Keratinocyte (primary cell): ENCODE measurements around the gene APLF. TPM values are rescaled to one million over a fixed set of nuclear protein-coding genes. Genes with fewer than 3 reads are reported as not detected.

Experiments used
- DNase-seq: peaks from one replicate; pipeline ENCODE4 v3.0.0-alpha.2; 2011; ENCODE audit warnings: low read depth, missing footprints, low spot score
- FAIRE-seq: peaks from 2 replicates; lab custom pipeline; 2011; peaks lifted over from hg19 to GRCh38; lab: Jason Lieb, UNC
- H2AFZ ChIP-seq: 2 replicates; pipeline ENCODE4 v1.6.0; 2012; ENCODE audit warnings: low read length, control low read depth, inconsistent platforms; ENCODE audit not compliant: control insufficient read depth
- H3K27ac ChIP-seq: 2 replicates; pipeline ENCODE4 v1.5.1; 2011; ENCODE audit warnings: low read length; ENCODE audit not compliant: control insufficient read depth, insufficient read depth
- H3K27me3 ChIP-seq: 3 replicates; pipeline ENCODE4 v1.6.0; 2011; ENCODE audit warnings: low read length; ENCODE audit not compliant: control insufficient read depth, insufficient read depth; ENCODE audit errors: extremely low read depth
- H3K36me3 ChIP-seq, 2 experiments: 2 replicates in 1 of 2; 3 replicates in 1 of 2; pipeline ENCODE4 v1.5.1; 2011; ENCODE audit warnings: low read length in 2 of 2, mild to moderate bottlenecking in 1 of 2; ENCODE audit not compliant: control insufficient read depth in 2 of 2, insufficient read depth in 2 of 2; ENCODE audit errors: extremely low read depth in 1 of 2
- H3K4me1 ChIP-seq: 3 replicates; pipeline ENCODE4 v1.5.1; 2011; ENCODE audit warnings: low read length; ENCODE audit not compliant: control insufficient read depth, insufficient read depth; ENCODE audit errors: extremely low read depth
- H3K4me2 ChIP-seq: 3 replicates; pipeline ENCODE4 v1.6.0; 2011; ENCODE audit warnings: low read depth, low read length; ENCODE audit not compliant: control insufficient read depth, insufficient read depth; ENCODE audit errors: extremely low read depth
- H3K4me3 ChIP-seq, 3 experiments: fragments of 200-600 bp in 1 of 3; sonication (generic) in 1 of 3; 2 replicates in 2 of 3; 3 replicates in 1 of 3; pipeline ENCODE4 v1.5.1; 2011 to 2016; ENCODE audit warnings: low read length in 3 of 3, mild to moderate bottlenecking in 3 of 3, control low read depth in 2 of 3, inconsistent platforms in 1 of 3, low read depth in 1 of 3, mixed read lengths in 1 of 3, mixed run types in 1 of 3, moderate library complexity in 1 of 3; ENCODE audit not compliant: control insufficient read depth in 2 of 3, insufficient read depth in 2 of 3; ENCODE audit errors: extremely low read depth in 1 of 3
- H3K79me2 ChIP-seq: 2 replicates; pipeline ENCODE4 v1.6.0; 2012; ENCODE audit warnings: low read length; ENCODE audit not compliant: control insufficient read depth, insufficient read depth
- H3K9ac ChIP-seq: 3 replicates; pipeline ENCODE4 v1.6.0; 2011; ENCODE audit warnings: low read length; ENCODE audit not compliant: control insufficient read depth, insufficient read depth; ENCODE audit errors: extremely low read depth
- H3K9me1 ChIP-seq: 3 replicates; pipeline ENCODE4 v1.6.0; 2011; ENCODE audit warnings: low read length; ENCODE audit not compliant: control insufficient read depth, insufficient read depth; ENCODE audit errors: extremely low read depth
- H3K9me3 ChIP-seq: 2 replicates; pipeline ENCODE4 v1.5.1; 2012; ENCODE audit warnings: low read depth, low read length; ENCODE audit not compliant: control insufficient read depth
- H4K20me1 ChIP-seq: 3 replicates; pipeline ENCODE4 v1.6.0; 2011; ENCODE audit warnings: low read length; ENCODE audit not compliant: control insufficient read depth, insufficient read depth; ENCODE audit errors: extremely low read depth
- EZH2 ChIP-seq: IDR thresholded peaks from one replicate; pipeline ENCODE4 v1.6.1; 2012; ENCODE audit warnings: inconsistent platforms, mild to moderate bottlenecking, low read length, moderate library complexity
- dilution Hi-C: fragments of 300-500 bp; cut with MboI; formaldehyde crosslinking; loops from one replicate; pipeline ENCODE4 v1.7.0; 2020; ENCODE audit warnings: low sequenced_read_pairs; ENCODE audit not compliant: extremely low pct_ligation_motif_present
- polyA plus RNA-seq, 5 experiments: library from polyadenylated mRNA; depleted of rRNA in 3 of 5; stranded (reverse) in 3 of 5; stranded (forward) in 1 of 5; unstranded in 1 of 5; fragments of >200 nt; gene quantifications; 1 replicate in 1 of 5; 2 replicates in 3 of 5; 3 replicates in 1 of 5; pipeline versions ENCODE4 v1.2.1 to v1.2.3, GENCODE V29; 2011 to 2012; ENCODE audit warnings: missing spikeins in 2 of 5, low read depth in 1 of 5, low replicate concordance in 1 of 5
- TF ChIP-seq, protein P1 (sequence below), 3 experiments: IDR thresholded peaks in 1 of 3; conservative IDR thresholded peaks in 1 of 3; optimal IDR thresholded peaks in 1 of 3; 2 replicates in 2 of 3; 3 replicates in 1 of 3; pipeline versions ENCODE3 to v1.5.1; 2011; ENCODE audit warnings: low read length in 3 of 3, mild to moderate bottlenecking in 3 of 3, moderate library complexity in 2 of 3, control low read depth in 1 of 3, inconsistent platforms in 1 of 3; ENCODE audit not compliant: insufficient read depth in 2 of 3; ENCODE audit errors: extremely low read depth in 1 of 3

The APLF gene
- polyA plus RNA-seq, 1 donor (not counting 4 experiments of a cell fraction or from before 2014, with no cell fraction given): 3.0 TPM

DNA sequence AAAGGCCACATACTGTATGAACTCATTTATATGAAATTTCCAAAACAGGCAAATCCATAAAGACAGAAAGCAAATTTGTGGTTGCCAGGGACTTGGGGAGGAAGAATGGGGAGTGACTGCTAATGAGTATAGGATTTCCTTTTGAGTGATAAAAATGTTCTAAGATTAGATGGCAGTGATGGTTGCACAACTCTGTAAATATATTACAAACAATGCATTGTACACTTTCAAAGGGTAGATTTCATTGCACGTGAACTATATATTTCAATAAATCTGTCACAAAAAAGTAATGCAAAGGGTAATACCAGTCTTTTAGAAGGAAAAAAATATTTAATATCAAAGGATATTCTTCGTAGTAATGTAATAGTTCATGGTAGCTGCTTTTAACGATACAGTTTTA lies 112.3 kb downstream of the APLF start:
- Histone ChIP-seq H3K4me1 (no peaks in the 10 kb centered on the region), H3K4me2 (no peak overlapping the region), H3K9me1 (no peaks in the 10 kb centered on the region), H3K4me3 (no peak overlapping the region), H3K9ac (no peak overlapping the region), H3K27ac (no peak overlapping the region), H3K79me2 (no peaks in the 10 kb centered on the region), H2AFZ (no peak overlapping the region), H4K20me1 (no peaks in the 10 kb centered on the region), H3K9me3 (no peaks in the 10 kb centered on the region), H3K36me3 (no peaks in the 10 kb centered on the region), H3K27me3 (no peaks in the 10 kb centered on the region)
- no peak for DNase-seq
- no peak for FAIRE-seq
- no peak for TF ChIP-seq EZH2
- TF ChIP-seq, protein P1, sequence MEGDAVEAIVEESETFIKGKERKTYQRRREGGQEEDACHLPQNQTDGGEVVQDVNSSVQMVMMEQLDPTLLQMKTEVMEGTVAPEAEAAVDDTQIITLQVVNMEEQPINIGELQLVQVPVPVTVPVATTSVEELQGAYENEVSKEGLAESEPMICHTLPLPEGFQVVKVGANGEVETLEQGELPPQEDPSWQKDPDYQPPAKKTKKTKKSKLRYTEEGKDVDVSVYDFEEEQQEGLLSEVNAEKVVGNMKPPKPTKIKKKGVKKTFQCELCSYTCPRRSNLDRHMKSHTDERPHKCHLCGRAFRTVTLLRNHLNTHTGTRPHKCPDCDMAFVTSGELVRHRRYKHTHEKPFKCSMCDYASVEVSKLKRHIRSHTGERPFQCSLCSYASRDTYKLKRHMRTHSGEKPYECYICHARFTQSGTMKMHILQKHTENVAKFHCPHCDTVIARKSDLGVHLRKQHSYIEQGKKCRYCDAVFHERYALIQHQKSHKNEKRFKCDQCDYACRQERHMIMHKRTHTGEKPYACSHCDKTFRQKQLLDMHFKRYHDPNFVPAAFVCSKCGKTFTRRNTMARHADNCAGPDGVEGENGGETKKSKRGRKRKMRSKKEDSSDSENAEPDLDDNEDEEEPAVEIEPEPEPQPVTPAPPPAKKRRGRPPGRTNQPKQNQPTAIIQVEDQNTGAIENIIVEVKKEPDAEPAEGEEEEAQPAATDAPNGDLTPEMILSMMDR (optimal IDR thresholded peaks at IDR 0.05 in 1 of 3, IDR thresholded peaks at IDR 0.05 in 1 of 3, conservative IDR thresholded peaks at IDR 0.05 in 1 of 3; ENCODE audit: extremely low read depth in 1 of 3, insufficient read depth in 2 of 3, low read length in 3 of 3): no peak
- dilution Hi-C loops: no loop called here

GRCh38 chr2:68588589-68588988 lies 121.2 kb downstream of the APLF start:
- Histone ChIP-seq H3K4me2 (no peak overlapping the region), H3K27ac (no peak overlapping the region), H3K9ac (no peak overlapping the region), H3K4me3 (no peak overlapping the region), H3K79me2 (no peaks in the 10 kb centered on the region), H3K27me3 (no peaks in the 10 kb centered on the region), H2AFZ (no peak overlapping the region), H3K9me1 (no peaks in the 10 kb centered on the region), H3K9me3 (no peaks in the 10 kb centered on the region), H3K4me1 (no peaks in the 10 kb centered on the region), H3K36me3 (no peaks in the 10 kb centered on the region), H4K20me1 (no peaks in the 10 kb centered on the region)
- DNase-seq (no peak), FAIRE-seq (no peak)
- dilution Hi-C loops: no loop called here
- TF ChIP-seq, protein P1 (optimal IDR thresholded peaks at IDR 0.05 in 1 of 3, IDR thresholded peaks at IDR 0.05 in 1 of 3, conservative IDR thresholded peaks at IDR 0.05 in 1 of 3; ENCODE audit: extremely low read depth in 1 of 3, insufficient read depth in 2 of 3, low read length in 3 of 3): no peak
